DMS 273 (cell line): ENCODE data around the gene ARL15.
"Not testable (repeated sequence)": the region's sequence is repeated elsewhere in the genome, so short reads cannot be mapped to it uniquely, and the experiment has no call there.

Experiments
- DNase-seq: peaks from one replicate; lab custom pipeline; 2025; ENCODE audit not compliant: unreplicated experiment; lab: John Stamatoyannopoulos, UW

The ARL15 gene

DNA sequence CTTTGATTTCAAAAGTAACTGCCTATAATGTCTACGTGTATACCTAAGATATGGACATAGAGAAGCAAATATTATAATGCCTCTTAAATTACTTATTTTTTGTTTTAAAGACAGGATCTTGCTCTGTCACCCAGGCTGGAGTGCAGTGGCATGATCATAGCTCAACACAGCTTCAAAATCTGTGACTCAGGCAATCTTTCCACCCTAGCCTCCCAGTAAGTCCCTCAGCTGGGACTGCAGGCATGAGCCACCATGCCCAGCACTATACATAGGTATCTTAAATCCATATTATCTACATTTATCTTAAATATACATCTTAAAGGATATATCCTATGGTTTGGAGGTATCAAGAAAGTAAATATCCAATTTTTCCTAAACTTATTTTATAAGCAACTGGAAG is 261.2 kb downstream of the ARL15 start:
- no peak for DNase-seq

DNA sequence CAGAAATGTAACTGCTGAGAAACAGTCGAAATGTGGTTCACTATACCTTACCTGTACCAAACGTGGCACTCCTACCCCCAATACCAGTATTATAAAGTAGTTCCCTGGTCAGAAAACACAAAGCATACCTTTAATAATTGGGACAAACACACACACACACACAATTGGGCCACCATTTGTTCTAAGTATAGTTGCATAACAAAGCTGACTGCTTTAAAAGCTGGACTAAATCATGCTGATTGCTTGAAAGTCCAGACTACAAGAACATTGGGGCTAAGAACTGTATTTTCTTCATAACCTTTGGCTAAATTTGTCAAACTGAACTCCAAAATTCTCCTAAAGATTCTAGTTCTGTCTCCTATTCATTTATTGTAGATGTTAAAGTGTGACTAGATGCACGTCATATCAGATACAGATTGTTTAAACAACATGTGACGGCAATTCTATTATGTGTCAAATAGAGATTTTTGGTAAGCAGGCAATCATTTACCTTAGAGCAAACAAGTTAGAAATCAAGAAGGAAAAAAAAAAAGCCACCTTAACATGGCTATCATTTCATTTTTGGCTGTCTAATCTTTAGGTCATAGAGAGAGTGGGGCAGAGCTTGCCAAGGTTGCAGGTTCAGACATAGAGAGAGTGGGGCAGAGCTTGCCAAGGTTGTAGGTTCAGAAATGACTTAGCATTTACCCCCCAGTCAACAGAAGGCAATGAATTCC is 265.1 kb downstream of the ARL15 start:
- no peak for DNase-seq

DNA sequence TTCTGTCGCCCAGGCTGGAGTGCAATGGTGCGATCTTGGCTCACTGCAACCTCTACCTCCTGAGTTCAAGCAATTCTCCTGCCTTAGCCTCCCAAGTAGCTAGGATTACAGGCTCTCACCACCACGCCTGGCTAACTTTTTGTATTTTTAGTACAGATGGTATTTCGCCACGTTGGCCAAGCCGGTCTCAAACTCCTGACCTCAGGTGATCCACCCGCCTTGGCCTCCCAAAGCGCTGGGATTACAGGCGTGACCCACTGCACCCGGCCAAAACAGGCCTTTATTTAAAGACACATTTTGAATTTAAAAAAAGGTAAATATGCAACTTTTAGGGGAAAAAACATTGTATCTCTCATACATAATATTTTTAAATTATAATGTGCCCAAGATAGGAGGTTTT is 266.1 kb downstream of the ARL15 start:
- DNase-seq, result not testable (repeated sequence)

DNA sequence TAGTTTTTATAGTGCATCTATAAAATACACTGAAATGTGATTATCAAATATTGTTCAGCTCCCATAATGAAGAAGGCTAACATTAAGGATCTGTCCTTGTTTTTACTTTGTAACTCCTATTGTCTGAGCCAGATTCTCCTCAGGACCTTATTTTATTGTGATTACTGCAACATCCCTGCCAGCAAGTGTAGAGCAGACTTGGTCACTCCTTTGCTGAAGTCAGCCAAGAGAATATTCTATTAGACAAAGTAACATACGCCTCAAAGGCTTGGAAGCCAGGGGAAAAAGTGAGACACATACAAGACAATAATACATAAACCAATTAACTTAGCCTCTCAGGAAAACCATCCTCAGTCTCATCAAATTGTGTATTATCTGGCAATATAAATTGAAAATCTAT is 269.6 kb downstream of the ARL15 start:
- no peak for DNase-seq

DNA sequence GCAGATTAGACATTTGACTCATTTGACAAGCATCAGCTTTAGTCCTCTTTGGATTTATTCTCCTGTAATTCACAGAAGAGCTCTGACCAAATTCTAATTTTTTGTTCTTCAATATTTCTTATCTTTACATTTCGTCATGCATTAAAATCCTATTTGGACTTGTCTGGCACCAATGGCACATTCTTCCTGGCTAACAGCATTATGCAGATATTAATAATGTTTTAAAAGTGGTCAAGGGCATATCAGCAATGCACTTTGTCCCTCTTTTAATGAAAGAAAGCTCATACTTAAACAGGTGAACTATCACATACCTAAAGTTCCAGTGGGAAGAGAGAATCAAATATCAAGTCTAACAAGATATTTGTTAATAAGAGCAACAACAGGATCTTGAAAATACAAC is 270.4 kb downstream of the ARL15 start:
- no peak for DNase-seq

DNA sequence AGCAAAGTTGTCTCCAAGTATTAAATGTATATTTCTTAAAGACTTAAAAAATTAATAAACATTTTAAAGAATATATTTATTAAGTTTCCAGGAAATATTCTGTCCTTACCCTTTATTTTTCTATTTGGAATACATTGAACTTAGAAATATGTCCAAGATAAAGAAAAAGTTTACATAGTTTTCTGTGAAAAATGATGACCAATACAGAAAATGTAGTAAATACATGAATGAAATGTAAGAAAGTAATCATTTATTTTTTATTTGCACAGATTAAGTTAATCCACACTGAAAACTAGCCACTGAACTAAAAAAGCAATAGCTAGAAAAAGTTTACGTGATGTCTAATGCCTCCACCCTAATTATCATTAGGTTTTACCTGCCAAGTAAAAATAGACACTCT is 273.2 kb downstream of the ARL15 start:
- DNase-seq, result no peak

DNA sequence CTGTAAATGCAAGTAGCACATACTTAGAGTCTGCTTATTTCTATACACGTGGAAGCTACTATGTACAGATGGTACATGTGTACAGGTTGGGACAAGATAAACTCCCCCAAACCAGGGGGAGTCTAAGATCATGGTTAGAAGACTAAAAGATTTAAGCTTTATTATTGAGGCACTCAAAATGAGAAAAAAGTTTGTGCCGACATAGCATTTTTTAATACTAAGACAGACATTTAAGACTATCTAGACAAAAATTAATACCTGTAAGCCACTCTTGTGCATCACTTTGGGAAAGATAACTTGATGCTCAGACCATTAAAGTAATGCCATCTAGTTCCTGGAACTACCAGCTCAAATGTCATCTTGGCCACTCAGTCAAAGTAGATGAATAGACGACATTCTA is 279.4 kb downstream of the ARL15 start:
- DNase-seq, result no peak

DNA sequence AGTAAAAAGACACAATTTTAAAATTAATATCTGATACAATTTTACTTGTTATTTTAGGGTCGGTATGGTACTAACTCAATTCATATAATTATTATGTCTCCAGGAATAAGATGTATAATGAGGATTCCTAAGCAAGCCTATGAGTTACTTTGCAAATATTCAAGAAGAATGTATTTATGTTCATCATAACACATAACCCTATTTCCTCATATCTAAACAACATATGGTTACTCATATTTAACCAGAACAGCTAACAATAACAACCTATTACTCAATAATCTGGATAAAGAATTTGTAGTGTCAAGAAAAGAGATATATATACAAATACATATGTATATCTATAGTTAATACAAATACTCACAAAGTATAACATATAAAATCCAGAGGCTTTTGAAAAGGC is 285.9 kb downstream of the ARL15 start:
- DNase-seq, result no peak

DNA sequence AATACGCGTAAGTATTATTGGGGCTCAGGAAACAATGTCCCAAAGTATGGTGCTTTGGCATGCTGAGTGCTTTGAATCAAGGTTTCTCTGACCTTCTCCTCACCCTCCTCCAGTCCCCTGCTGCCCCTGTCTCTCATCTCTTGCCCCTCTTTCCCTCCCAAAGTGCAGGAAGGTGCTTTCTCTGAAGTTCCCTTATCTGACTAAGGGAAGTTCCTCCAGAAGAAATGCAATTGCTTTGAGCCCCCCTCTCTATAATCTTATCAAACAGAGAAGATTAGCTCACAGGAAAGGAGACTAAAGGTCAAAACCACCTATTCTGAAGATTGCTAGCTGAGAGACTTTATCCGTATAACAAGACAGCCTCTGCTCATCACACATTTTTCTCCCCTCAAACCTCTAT is 288.1 kb downstream of the ARL15 start:
- no peak for DNase-seq

DNA sequence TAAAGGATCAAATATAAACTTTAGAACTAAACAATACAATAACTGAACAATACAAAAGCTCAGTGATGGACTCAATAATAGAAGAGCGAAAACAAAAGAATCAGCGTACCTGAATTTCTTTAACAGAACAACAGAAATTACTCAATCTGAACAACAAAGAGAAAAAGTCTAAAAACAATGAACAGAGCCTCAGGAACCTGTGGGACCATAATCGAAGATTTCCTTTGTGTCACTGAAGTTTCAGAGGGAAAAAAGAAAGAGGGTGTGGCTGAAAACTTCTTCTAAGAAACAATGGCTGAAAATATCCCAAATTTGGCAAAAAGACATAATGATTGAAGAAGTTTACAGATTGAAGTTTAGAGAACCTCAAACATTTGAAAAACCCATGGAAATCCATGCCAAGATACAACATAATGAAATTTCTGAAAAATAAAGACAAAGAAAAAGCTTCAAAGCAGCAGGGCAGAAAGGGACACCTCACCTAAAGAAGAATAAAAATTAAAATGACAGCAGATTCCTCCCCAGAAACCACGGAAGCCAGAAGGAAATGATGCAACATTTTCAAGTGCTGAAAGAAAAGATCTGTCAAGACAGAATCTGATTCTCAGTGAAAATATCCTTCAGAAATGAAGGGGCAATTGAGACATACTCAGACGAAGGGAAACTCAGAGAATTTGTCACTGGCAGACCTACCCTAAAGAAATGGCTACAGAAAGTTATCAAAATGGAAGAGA is 288.8 kb downstream of the ARL15 start:
- no peak for DNase-seq

DNA sequence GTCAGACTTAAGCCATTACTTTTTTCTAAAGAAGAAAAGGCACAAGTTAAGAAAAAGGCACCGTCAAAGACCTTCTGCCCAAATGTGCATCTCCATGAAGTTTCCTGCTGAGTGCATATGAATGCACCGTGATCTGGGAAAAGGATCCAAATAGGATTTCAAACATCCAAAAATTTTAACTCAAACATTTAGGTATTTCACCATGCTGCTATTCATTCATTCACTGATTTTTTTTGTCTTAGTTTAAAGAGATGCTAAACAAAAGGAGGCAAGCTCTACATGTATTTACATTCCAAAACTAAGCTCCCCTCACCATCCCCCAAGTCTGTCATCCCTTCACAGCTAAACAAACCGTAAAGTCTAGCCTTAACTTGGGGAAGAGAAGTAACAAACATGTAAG is 291.9 kb downstream of the ARL15 start:
- DNase-seq, result no peak

DNA sequence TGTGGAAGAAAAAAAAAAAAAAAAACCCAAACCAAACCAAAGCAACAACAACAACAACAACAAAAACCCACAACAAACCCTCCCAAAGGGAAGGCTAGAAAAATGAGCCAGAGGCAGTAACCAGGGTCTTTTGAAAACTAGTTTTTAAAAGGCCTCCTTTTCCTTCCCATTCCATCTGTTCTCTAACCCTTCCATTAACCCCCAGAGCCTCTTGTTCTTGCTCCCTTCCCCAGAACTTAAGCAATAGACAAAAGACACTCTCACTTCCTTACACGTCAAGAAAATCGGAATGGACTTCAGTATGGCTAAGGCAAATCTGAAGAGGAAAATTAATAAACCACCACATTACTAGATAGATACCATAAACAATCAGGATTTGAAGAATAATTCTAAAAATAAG is 292.8 kb downstream of the ARL15 start:
- no peak for DNase-seq

DNA sequence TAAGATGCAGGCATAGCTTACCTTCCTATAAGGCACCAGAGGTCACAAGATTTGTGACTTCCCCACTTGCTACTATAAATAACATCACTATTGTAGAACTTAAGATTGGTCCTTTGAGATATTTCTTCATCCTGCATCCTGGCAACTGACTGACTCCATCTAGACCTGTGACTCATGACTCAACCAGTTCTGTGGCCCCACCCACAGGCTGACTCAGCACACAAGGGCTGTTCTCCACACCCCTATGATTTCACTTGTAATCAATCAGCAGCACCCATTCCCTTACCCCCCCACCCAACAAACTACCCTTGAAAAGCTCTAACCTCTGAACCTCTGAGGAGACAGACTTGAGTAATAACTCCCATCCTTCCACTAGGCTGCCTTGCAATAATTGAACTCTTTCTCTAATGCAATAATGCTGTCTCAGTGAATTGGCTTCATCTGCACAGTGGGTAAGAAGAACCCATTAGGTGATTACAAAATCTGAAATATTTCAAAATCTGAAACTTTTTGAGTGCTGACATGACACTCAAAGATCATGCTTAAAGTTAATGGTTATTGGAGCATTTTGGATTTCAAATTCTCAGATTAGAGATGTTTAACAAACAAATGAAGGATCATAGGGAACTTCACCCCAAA is 296.7 kb downstream of the ARL15 start:
- DNase-seq, result peak; percentile 10

DNA sequence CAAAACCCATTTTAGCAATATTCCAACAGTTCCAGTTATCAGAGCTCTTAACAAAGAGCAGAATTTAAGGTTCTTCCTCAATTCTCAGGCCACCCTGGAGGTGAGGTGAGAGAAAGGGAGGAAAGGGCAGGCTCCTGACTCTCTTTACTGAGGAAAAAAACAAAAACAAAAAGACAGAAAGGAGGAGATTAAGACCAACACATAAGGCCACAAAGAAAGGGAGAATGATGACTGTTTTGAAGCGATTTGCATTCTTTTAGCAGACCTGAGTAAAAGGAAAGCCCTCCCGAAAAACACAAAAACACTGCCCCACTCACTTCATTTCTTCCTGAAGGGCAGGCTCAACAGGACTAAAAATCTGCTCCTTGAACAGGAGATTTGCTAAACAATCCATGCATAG is 300.5 kb downstream of the ARL15 start:
- DNase-seq, result no peak

DNA sequence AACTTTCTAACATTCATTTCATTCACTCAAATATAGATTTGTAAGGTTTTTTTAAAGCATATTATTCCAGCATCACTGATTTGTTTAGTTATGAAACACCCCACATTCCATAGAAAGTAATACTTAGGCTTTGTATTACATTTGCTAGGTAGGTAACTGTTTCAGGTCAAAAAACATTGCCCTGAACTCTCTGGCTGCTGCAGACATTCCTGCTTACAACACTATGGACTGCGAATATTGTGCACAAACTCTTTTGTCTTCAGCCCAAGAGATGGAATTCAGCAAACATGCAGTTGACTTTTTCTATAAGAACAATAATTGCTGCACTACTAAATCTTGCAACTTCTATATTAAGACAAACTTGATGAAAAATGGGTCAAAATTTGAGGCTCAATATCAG is 301.0 kb downstream of the ARL15 start:
- DNase-seq, result no peak

DNA sequence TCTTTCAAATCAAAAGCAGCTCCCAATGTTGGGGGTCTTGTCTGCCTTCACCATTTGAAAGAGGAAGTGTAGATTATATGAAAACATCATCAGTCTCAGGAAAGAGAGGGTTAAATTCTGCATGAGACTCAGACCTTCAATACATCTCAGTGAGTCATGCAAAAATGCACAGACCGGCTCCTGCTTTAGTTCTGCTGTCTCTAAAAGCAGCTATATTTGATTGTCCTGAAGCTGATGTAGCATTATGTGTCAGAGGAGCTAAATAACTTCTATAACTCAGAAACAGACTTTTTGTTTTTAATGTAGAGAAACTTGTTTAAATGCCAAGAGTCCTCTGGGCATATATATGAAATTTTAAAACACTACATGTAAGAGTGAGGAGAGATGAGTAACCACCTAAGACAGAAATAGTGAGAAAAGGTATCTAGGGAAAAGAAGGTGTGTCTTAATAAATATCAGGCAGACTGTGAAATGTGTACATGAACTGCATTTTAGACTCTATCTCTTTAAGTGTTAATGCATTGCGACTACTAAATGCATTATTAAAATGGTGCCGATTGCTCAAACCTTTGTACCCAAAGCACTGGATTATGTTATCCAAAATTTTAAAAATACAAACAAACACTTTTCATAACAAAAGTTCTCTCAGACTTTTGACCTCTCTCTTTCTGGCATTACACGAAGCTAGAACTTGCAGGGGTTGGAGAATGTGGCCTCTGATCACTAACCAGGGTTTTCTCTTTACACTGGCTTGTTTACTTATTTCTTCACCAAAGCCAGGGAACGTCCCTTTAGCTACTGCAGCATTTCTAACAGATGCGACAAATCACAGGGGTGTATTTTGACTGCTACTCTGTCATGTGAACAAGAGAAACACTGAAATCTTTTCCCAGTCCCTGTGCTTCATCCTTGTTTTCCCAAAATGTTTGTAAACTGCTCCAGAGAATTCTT is 302.3 kb downstream of the ARL15 start:
- no peak for DNase-seq

DNA sequence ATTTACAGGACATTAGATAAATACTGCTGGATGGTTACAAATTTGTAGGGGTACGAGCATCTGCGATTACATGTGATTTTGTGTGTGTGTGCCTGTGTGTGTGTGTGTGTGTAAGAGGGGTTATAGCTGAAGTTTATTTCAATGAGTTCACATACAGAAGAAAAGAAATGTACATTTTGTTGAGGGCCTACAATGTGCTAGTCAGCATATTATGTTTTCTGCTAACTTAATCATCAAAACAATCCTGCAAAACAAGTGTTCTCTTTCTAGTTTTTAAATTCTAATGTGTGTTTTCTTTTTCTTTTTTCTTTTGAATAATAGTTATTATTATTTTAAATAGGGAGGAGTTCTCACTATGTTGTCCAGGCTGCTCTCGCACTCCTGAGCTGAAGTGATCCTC is 305.7 kb downstream of the ARL15 start:
- DNase-seq, result no peak

DNA sequence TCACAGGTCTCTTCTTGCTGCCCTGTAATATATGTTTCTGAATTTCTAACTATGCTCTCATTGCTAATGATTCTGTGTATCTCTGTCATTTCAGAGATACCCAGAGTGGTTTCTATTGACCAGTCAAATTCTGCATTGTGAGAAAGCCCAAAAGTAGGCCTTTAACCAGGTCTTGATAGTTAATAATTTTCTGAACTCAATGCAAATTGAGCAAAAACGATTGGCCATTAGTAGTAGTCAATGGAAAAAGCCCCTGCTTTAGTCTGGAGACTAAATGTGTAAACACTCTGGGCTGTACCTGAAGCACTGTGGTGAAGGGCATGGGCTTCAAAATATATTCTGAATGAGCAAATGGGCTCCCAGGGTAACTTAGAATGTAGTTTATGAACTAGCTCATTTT is 307.6 kb downstream of the ARL15 start:
- no peak for DNase-seq

DNA sequence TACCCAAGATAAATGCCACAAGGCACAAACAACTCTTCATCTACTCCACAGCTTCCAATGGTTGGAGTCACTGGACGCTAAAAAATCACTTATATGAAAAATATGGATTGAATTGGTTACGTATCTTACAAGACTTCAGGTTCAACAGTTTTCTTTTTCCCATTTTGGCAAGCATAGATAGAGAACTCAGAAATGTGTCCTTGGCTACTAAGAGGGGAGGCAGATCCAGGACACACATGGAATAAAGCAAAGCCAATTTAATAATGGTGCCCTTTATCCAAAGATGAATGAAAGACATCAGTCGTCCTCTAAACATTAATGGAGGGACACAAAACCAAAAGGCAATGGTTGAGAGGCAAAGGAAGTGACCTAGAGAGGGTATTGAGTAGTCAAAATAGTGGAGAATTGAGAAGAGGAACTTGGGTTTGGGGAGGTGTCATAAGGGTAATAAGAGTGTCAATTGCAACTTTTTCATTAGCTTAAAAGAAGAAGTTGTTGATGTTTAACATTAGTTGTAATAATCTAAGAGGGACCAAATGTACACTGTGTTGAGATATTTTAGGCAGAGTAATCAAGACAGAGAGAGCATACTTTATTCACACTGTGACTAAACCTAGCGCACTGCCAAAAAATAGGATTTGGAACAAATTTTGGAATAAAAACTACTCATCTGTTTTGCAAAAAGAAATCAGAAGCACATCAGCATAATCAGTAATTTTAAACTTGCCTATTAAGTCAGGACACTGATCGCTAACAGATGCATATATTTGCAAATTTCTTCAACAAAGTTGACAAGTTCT is 308.2 kb downstream of the ARL15 start:
- DNase-seq, result no peak

DNA sequence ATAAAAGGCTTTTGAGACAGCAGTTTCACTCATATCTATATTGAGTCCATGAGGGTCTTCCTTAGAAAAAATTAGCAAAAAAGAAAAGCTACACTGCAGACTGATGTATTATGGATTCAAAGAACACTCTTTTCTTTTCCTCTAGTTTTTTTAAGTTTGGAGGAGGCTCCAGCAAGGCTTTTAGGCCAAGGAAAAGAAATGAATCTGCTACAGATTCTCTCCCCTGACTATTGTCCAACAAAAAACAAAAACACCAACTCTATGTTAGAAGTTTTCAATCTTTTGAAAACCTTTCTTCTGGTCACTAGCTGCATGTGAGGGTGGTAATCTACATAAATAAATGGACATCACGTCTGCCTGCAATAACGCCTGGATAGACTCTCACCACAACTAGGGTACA is 310.4 kb downstream of the ARL15 start:
- no peak for DNase-seq
